H1 (cell line): ENCODE measurements around the gene LEMD1.

Experiments
- CTCF ChIP-seq, 3 experiments: IDR thresholded peaks; 1 replicate in 2 of 3; 2 replicates in 1 of 3; pipeline versions ENCODE4 v1.5.1 to v1.6.1; 2011; ENCODE audit warnings: low read length in 3 of 3, mild to moderate bottlenecking in 3 of 3, inconsistent platforms in 2 of 3, low read depth in 1 of 3, moderate library complexity in 1 of 3; ENCODE audit not compliant: insufficient read depth in 1 of 3; ENCODE audit errors: control extremely low read depth in 1 of 3
- NRF1 ChIP-seq: IDR thresholded peaks from 2 replicates; pipeline ENCODE4 v1.6.1; 2011; ENCODE audit warnings: mild to moderate bottlenecking, low read depth, low read length, improper control_type of control experiment
- POLR2A ChIP-seq, 2 experiments: IDR thresholded peaks; 1 replicate in 1 of 2; 2 replicates in 1 of 2; pipeline ENCODE4 v1.6.1; 2011; ENCODE audit warnings: low read depth in 2 of 2, low read length in 2 of 2, mild to moderate bottlenecking in 2 of 2; ENCODE audit errors: control extremely low read depth in 1 of 2
- RBBP5 ChIP-seq: IDR thresholded peaks from 2 replicates; pipeline ENCODE4 v1.7.1; 2012; ENCODE audit warnings: low read depth, mild to moderate bottlenecking, inconsistent platforms, low read length, moderate library complexity, borderline replicate concordance

GRCh38 chr1:205430696-205431305 lies 8.9 kb upstream of the LEMD1 start:
- TF ChIP-seq RBBP5: 0 out of 2 replicates have a peak, but pooled peaks have one; percentile 38
- peak; percentile 85 to 97 (median 96) for TF ChIP-seq CTCF (IDR thresholded peaks at IDR 0.05; ENCODE audit: control extremely low read depth in 1 of 3, insufficient read depth in 1 of 3, low read depth in 1 of 3, low read length in 3 of 3)
- peak; percentile 57 for TF ChIP-seq NRF1
- TF ChIP-seq POLR2A (IDR thresholded peaks at IDR 0.05; ENCODE audit: control extremely low read depth in 1 of 2, low read depth in 2 of 2, low read length in 2 of 2): no peak; a peak in 1 of 3 replicates
